ENCODE results near the gene NUDT4.

Gene NUDT4

GRCh38 chr12:93377252-93378195 lies at the start of gene NUDT4:
Gene NUDT4, plus strand, starts transcription at chr12:93377925. Its CDS starts 398 bp downstream, at chr12:93378323.
- DNase-seq (ENCODE audit: low read depth, low spot score): peak; percentile 91

GRCh38 chr12:93333054-93333453 lies 44.7 kb upstream of the NUDT4 start:
- DNase-seq (ENCODE audit: low read depth, low spot score): no peak

DNA sequence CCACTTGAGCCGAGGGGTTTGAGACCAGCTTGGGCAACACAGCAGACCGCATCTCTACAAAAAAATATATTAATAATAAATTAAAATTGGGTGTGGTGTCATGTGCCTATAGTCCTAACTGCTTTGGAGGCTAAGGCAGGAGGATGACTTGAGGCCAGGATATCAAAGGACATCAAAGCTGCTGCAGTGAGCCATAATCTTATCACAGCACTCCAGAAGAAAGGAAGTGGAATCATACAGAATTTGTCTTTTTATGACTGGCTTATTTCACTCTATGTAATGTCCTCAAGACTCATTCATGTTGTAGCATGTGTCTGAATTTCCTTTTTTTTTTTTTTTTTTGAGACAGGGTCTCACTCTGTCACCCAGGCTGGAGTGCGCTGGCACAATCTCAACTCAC lies 43.9 kb upstream of the NUDT4 start:
- no peak for DNase-seq (ENCODE audit: low read depth, low spot score)

DNA sequence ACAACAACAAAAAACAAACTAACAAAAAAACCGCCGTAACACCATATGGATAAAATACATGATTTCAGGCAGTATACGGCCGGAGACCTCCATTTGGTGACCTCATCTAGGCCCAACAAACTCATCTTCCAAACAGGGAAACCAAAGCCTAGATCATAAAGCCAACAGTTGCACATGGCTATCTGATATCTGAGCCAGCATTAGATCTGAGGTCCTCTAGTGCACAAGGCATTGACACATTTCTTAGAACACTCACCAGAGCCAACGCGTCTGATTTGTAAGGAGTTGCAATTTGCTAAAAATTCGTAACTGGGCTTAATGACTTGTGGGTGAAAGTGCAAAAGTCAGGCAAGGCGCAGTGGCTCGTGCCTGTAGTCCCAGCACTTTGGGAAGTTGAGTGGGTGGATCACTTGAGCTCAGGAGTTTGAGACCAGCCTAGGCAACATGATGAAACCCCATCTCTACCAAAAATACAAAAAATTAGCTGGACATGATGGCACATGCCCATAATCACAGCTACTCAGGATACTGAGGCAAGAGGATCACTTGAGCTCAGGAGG lies 42.0 kb upstream of the NUDT4 start:
- DNase-seq (ENCODE audit: low read depth, low spot score): no peak

DNA sequence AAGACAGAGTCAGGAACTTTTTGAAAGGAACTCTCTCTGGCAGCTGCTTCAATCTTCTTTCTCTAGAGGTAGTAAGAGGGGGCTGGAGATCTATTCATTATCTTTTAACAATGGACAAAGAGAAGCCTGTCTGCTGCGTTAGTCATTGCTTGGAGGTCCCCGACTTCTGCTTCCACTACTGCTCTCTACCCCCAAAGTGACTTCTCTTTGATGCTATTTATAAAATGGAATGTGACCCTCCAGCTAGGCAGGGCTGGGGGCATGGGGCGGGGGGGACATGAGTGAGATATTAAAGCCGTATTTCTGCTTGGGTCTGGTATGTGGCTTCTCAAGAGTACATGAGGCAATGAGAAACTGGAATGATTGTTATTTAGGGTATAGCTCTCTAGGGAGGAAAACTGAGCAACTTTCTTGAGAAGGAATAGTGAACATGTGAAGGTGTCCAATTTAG lies 41.4 kb upstream of the NUDT4 start:
- no peak for DNase-seq (ENCODE audit: low read depth, low spot score)

DNA sequence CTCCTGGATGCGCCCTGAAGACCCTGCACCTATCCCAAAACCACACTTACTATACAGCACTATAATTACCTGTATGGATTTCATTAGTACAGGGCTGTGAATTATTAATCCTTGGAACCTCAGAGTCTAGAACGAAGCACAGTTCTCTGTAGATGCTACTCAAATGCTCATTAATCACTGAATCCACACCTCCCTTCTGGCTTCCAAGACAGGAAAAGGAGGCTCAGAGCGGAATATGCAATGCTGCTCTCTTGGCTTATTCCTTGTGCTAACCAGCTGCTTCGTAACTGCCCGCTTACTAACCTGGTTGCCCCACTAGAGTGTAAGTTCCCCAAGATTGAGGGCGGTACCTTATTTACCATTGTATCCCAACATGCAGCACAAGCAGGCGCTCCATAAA lies 39.1 kb upstream of the NUDT4 start:
- DNase-seq (ENCODE audit: low read depth, low spot score): no peak

DNA sequence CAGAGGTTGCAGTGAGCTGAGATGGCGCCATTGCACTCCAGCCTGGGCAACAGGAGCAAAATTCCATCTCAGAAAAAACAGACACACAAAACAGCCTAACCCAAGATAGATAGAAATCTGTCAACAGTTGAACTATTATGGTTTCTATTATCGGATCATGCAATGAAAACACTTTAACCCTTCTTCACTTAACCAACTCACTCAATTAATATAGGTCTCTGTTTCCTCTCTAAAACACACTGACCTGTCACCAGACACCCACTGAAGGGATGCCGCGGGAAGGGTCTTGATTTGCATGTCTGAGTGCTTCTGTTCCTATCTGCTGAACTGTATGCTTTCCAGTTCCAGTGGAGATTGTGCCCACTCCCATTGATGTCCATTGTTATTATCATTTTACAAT lies 38.0 kb upstream of the NUDT4 start:
- no peak for DNase-seq (ENCODE audit: low read depth, low spot score)

DNA sequence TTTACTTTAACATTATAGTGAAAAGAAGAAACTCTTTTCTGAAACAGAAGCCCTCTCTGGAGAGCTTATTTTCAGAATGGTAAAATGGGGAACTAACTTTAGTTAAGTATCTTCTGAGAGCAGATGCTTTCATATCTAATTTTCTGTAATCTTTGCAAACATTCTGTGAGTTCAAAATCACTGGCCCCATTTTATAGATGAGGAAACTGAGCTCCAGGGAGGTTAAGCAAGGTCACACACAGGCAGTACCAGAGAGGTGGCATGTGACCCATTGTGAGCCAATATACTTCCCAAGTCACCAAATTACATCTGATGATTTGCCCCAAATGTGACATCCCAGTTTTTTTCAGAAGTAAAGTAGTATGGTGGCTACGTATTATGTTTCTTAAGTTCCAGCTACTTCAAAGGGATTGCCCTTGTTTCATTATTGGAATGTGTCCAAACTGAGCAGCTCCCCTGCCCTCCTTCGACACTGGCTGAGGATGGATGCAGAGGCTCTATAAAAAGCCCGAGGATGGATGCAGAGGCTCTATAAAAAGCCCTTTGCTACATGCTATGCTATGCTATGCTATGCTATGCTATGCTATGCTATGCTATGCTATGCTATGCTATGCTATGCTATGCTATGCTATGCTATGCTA lies 36.2 kb upstream of the NUDT4 start:
- DNase-seq (ENCODE audit: low read depth, low spot score): no peak

GRCh38 chr12:93347054-93347785 lies 30.5 kb upstream of the NUDT4 start:
- no peak for DNase-seq (ENCODE audit: low read depth, low spot score)

DNA sequence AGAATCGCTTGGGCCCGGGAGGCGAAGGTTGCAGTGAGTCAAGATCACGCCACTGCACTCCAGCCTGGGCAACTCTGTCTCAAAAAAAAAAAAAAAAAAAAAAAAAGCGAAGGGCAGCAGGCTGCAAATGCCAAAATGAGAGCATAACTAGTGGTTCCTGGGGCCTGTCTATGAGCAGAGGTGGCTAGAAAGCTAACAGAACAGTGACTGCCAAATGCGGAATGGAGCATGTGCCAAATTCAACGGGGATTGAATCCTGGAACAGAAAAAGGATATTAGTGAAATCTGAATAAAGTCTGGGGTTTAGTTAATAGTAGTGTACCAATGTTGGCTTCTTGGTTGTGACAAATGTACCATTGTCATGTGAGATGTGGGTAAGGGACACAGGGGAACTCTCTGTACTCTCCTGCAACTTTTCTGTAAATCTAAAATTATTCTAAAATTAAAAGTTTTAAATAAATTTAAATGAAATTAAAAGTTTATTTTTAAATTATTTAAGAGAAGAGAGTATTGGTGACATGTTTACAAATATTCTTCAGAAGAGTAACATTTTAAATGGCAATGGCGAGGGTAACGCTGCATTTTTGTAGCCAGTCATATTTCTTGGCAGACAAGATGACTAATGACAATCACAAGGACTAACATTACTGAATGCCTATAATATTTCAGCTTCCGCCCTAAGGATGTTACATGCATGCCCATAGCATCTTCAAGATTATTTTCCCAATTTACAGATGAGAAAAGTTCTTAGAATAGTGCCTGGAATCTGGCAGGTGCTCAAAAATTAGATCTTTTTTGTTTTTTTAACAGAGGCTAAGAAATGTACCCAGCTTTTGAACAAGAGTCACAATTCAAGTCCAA lies 28.9 kb upstream of the NUDT4 start:
- no peak for DNase-seq (ENCODE audit: low read depth, low spot score)

- no peak for DNase-seq (ENCODE audit: low read depth, low spot score)
Observed at GRCh38 chr12:93351726-93352125, 26.0 kb upstream of the NUDT4 start.

DNA sequence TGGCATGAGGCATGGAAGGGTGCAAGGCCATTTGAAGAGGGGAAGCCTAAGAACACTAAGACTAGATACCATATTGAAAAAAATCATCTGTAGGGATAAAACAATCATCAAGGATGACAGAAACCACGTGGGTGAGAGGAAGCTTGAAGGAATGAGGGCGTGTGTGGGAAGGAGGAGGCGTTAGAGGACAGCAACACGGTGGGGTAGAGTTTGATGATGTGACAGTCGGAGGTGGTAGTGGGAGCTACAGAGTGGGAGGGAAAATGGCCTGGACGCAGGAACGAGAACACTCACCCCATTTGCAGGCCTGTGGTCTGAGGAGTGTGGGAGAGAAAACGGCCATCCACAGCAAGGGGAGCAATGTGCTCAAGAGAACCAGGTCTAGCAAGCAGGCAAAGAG lies 25.4 kb upstream of the NUDT4 start:
- DNase-seq (ENCODE audit: low read depth, low spot score): no peak

GRCh38 chr12:93356214-93356613 lies 21.5 kb upstream of the NUDT4 start:
- DNase-seq (ENCODE audit: low read depth, low spot score): no peak

DNA sequence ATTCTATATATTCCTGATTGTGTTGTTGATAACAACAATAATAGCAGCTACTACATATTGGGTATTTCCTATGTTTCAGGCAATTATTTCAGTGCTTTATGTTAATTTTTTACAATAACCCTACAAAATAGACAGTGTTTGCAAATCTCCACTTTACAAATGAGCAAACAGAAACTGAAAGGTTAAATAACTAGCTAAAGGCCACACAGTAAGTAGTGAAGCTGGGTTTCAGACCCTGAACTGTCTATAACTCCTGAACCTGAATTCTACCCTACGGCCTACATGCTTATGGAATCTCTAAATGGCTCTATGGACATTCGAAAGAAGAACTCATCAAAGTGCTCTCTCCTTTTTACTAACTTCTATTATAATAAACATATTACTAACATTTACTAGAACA lies 19.7 kb upstream of the NUDT4 start:
- no peak for DNase-seq (ENCODE audit: low read depth, low spot score)

DNA sequence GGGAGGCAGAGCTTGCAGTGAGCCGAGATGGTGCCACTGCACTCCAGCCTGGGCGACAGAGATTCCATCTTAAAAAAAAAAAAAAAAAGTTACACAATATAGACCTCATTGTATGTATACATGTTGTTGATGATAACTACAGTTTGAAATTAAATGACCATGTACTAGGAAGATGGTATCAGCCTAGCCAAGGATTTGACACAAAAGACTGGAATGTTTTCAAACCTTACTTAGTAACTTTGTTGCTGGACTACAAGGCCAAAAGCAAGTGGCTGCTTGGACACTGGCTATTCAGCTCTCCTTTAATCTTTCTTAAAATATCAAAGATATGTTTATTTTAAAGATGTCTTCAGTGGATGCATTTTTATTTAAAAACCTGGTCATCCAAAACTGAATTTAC lies 18.9 kb upstream of the NUDT4 start:
- no peak for DNase-seq (ENCODE audit: low read depth, low spot score)

- no peak for DNase-seq (ENCODE audit: low read depth, low spot score)
Observed at GRCh38 chr12:93360688-93361087, 17.0 kb upstream of the NUDT4 start.

DNA sequence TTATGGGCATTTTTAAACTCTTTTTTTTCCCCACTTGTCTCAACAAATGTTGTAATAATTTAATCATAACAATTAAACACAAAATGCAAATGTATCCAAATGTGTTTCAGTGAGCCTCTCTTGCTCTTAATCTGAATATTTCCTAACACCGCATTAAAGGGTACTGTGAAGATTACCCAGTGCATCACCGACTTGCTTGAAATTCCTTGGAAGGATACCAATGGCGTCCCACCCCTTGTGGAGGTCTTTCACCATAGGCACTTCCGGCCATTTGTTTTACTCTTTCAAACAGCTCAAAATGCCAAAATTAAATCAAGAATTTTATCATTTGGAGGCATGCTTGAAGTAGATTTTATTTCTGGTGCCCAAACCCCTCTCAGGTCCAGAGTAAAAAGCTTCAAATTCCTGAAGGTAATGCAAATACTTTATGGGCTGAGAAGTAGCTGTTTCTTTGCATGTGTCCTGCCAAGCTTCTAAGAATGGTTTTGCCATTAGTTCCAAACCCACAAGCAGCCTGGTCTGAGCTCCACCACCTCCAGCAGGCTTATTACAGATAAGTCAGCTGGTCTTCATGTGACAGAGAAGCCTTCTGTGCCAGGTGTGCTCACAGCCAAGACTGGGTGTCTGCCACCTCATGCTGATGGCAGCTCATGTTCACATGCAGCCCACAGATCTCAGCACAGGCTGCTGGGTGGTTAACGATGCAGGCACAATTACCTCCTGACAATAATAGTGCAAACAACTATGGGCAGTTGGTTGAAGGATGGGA lies 16.4 kb upstream of the NUDT4 start:
- no peak for DNase-seq (ENCODE audit: low read depth, low spot score)

DNA sequence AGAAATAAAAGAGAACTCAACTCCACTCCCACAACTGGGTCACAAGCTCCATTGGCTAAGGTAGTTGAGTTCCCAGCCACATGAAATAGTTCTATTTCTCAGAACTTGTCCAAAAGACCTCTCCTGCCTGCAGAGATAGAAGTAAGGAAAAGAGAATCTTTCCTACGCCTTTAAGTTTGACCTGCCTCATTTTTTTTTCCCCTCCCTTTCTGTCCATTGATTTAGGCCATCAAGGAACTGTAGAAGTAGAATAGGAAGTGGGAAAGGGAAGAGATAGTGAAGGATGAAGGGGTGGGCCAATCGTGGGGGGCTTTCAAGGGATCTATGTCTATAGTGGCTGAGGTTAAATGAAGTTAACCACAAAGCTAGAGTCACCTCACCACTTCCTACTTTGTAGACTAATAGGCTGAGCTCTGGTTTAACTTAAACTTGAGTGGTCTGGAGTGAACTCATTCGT lies 13.9 kb upstream of the NUDT4 start:
- DNase-seq (ENCODE audit: low read depth, low spot score): no peak

DNA sequence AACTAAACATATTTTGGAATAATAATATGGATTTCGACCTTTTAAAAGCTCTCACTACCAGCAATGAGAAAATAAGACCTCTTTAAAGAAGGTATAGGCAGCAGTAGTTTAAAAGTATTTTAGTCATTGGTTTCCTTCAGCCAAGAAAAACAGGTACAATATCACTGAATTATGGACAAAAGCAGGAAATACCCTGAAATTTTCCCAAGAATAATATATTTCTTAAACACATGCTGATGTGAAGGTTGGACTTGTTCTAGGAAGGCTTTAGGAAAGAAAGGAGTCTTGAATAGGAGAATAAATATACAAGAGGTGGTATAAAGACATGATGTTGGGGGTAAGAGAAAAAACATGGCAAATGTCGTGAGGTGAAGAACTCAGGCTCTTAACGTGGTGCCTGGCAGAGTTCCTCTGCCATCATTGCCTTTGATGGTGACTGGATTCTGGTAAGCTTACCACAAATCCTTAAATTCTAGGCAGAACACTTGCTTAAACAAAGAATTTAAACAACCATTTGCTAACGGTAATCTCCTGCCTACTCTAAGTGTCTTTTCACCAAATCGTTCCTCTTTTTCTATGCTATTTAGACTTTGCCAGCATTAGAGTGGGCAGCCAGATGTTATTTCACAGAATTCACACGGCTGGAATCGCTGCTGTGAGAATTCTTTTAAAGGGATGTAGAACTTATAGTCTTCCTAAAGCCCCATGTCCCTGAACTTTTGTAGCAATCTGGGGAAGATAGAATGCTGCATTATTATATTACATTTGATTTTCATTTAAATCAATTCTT lies 11.9 kb upstream of the NUDT4 start:
- no peak for DNase-seq (ENCODE audit: low read depth, low spot score)

Data from smooth muscle cell of the brain vasculature (primary cell).